Stomach smooth muscle (tissue), 2 donors: ENCODE results near the gene RAB1A.
"Not testable (repeated sequence)": the region's sequence is repeated elsewhere in the genome, so short reads cannot be mapped to it uniquely, and the experiment has no call there.

Experiments
- H3K27ac ChIP-seq: one replicate; pipeline ENCODE4 v1.7.0; 2013; ENCODE audit warnings: mild to moderate bottlenecking, low read length, inconsistent platforms
- H3K27me3 ChIP-seq, 2 donors: one replicate each; pipeline ENCODE4 v1.7.0; 2013; ENCODE audit warnings: low read length in 2 of 2; ENCODE audit not compliant: insufficient read depth in 2 of 2, control insufficient read depth in 1 of 2
- H3K36me3 ChIP-seq, 2 donors: one replicate each; pipeline ENCODE4 v1.7.0; 2013; ENCODE audit warnings: low read length in 2 of 2; ENCODE audit not compliant: control insufficient read depth in 2 of 2, insufficient read depth in 2 of 2
- H3K4me1 ChIP-seq: one replicate; pipeline ENCODE4 v1.7.0; 2013; ENCODE audit warnings: low read length; ENCODE audit not compliant: control insufficient read depth, insufficient read depth
- H3K4me3 ChIP-seq, 2 donors: one replicate each; pipeline ENCODE4 v1.7.0; 2013; ENCODE audit warnings: low read length in 2 of 2
- H3K9ac ChIP-seq, 2 donors: one replicate each; pipeline ENCODE4 v1.7.0; 2013; ENCODE audit warnings: low read length in 2 of 2, mild to moderate bottlenecking in 1 of 2
- H3K9me3 ChIP-seq, 2 donors: one replicate each; pipeline ENCODE4 v1.7.0; 2013; ENCODE audit warnings: low read length in 2 of 2; ENCODE audit not compliant: control insufficient read depth in 2 of 2
- donor health status: healthy.
- donor health status: Pancreatic carcinoma.

RAB1A gene

DNA sequence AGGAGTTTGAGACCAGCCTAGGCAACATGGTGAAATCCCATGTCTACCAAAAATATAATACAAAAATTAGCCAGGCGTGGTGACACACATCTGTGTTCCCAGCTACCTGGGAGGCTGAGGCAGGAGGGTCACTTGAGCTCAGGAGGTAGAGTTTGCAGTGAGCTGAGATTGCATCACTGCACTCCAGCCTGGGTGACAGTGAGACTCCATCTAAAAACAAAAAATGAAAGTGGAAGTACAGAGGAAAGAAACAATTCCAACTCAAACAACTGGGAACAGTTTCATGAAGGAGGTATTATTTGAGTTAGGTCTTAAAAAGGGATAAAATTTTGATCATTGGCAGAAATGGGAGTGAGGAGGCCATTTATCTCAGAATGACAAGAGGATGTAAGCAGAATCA is 6.3 kb upstream of the RAB1A start:
- H3K9me3 ChIP-seq: no peaks in the 10 kb centered on the region
- no peak overlapping the region for H3K4me3 ChIP-seq
- no peaks in the 10 kb centered on the region for H3K36me3 ChIP-seq
- no peaks in the 10 kb centered on the region for H3K4me1 ChIP-seq
- no peaks in the 10 kb centered on the region for H3K27me3 ChIP-seq
- no peak overlapping the region for H3K27ac ChIP-seq
- no peak overlapping the region for H3K9ac ChIP-seq

DNA sequence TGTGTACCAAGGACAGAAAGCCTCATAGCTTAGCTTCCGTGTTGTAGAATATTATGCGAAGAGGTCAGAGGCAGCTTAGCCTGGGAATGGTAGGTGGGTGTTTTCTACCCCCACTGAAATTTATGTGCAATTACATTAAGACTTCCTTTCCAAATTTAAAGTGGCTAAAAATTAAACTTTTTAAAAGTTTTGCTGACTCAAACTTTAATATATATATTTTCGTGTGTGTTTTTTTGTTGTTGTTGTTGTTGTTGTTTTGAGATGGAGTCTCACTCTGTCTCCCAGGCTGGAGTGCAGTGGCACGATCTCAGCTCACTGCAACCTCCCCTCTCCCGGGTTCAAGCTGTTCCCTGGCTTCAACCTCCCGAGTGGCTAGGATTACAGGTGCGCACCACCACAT is 4.3 kb upstream of the RAB1A start:
- Histone ChIP-seq H3K36me3 (no peaks in the 10 kb centered on the region), H3K4me1 (peaks cover 5% of the 10 kb centered on the region), H3K4me3 (no peak overlapping the region), H3K27ac (no peak overlapping the region), H3K9me3 (no peaks in the 10 kb centered on the region), H3K9ac (no peak overlapping the region), H3K27me3 (no peaks in the 10 kb centered on the region)

DNA sequence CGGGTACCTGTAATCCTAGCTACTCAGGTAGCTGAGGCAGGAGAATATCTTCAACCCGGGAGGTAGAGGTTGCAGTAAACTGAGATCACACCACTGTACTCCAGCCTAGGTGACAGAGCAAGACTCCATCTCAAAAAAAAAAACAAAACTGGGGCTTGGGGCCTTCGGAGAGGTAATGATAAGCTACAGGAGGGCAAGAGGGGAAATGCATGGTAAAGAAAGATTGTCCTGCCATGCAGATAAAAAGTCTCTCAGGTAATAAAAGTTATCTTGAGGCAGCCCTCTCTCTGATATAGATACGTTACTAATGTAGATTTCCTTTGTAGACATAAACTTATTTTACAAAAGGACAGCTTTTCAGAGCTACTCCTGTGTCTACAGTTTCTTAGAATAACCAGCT is 3.7 kb upstream of the RAB1A start:
- no peak overlapping the region for H3K4me3 ChIP-seq

DNA sequence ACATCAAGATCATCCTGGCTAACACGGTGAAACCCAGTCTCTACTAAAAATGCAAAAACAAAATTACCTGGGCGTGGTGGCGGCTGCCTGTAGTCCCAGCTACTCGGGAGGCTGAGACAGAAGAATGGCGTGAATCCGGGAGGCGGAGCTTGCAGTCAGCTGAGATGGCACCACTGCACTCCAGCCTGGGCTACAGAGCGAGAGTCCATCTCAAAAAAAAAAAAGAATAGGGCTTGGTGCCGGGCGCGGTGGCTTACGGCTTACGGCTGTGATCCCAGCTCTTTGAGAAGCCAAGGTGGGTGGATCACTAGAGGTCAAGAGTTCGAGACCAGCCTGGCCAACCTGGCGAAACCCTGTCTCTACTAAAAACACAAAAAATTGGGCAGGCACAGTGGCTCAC is 3.0 kb upstream of the RAB1A start:
- H3K9me3 ChIP-seq, H3K36me3 ChIP-seq: not testable (repeated sequence)

More for the DNA sequence above, 3.7 kb upstream of the RAB1A start:
- H3K9ac ChIP-seq: no peak overlapping the region
- no peaks in the 10 kb centered on the region for H3K9me3 ChIP-seq
- H3K36me3 ChIP-seq: no peaks in the 10 kb centered on the region
- H3K4me1 ChIP-seq: peaks cover 5% of the 10 kb centered on the region
- no peaks in the 10 kb centered on the region for H3K27me3 ChIP-seq
- H3K27ac ChIP-seq: no peak overlapping the region

DNA sequence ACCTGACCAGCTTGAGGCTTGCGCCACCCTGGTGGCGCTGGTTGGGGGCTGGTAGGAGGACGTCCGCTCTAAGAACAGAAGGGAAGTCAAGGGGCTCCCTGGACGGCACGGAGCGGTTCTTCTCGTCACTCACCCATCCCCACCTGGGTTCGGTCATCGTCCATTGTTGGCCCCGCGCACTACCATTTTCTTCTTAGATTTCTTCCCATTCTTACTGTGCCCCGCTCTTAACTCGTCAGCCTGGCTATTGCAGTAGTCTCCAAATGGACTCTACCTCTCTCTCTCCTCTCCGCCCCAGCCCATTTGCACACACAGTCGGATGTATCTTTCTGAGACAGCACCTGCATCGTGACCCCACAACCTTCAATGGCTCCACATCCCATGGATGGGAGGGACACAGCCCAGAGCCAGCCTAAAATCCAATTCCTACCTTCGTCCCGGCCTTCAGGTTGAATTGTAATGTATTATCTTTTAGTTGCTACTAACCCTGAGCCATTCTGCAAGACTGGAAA is 814 bp upstream of the RAB1A start:
- Histone ChIP-seq H3K36me3 (no peaks in the 10 kb centered on the region), H3K4me3 (peak overlapping the region; percentile 80 to 82), H3K27ac (peak overlapping the region; percentile 80), H3K9ac (peak overlapping the region; percentile 75 to 89), H3K27me3 (no peaks in the 10 kb centered on the region), H3K9me3 (no peaks in the 10 kb centered on the region), H3K4me1 (peaks cover 9% of the 10 kb centered on the region)

More for the DNA sequence above, 3.0 kb upstream of the RAB1A start:
- H3K27ac ChIP-seq, H3K27me3 ChIP-seq, H3K4me1 ChIP-seq, H3K9ac ChIP-seq, H3K4me3 ChIP-seq: not testable (repeated sequence)

DNA sequence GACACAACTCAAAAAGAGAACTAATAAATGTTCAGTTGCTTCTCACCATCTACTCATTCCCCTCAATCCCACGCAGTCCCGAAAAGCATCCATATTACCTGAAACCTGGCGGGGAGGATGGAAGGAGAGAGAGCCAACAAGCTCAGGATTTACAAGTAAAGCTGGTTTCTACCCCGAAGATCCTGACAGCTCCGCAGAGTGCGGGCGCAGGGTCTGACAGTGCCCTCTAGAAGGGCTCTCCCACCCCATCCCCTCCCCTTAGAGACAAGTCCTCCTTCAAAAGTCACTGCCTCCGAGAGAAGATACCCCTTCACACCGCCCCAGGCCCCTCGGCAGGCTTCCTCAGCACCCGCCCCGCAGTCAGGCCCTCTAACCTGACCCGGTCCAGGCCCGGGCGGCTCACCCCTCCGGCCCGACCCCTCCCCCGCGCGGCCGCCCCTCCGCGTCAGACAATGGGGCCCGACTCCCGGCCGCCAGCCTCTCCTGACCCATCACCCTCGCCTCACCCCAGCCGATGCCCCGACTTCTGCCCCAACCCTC is 550 bp downstream of the RAB1A start:
- Histone ChIP-seq H3K27me3 (no peaks in the 10 kb centered on the region), H3K9ac (peak overlapping the region; percentile 90 to 95), H3K4me3 (peak overlapping the region; percentile 92 to 96), H3K4me1 (peaks cover 17% of the 10 kb centered on the region), H3K36me3 (no peaks in the 10 kb centered on the region), H3K27ac (peak overlapping the region; percentile 95), H3K9me3 (no peaks in the 10 kb centered on the region)

DNA sequence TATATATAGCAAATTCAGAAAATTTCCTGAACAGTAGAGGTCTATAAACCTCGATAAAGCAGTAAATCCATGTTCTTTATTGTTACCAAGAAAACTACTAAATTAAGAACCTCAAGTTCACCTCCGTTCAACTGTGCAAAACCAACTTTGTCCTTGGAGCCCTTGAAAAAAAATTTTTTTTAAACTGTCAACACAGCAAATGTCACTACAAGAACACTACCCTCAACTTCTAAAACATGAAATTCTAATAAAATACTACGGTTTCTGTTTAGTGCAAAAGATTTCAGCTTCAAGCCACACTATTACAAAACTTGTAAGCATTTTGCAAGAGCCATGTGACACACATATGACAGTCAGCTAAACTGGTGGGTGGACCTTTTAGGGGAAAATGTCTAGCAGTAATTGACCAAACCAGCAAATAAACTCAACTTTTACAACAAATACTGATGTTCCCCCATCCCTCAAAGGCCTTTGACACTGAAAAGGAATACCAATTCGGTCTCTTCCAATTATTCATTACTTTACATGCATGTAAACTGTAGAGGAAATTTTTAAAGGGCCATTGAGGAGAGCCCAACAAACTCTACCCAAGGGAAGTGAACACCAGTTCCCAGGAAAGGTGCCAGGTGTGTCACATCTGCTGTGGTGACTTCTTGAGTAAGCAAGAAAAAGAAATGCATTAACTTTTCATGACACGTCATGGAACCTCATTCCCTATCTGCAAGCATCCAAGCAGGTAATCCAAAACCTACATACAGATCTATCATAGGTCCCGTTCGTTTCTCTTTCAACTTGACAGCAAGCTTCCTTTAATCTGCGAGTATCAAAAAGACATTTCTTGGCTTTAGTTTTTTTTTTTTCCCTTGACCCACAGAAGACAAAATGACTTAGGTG is 1.4 kb downstream of the RAB1A start:
- no peaks in the 10 kb centered on the region for H3K9me3 ChIP-seq
- H3K9ac ChIP-seq: peak overlapping the region; percentile 22 to 95

DNA sequence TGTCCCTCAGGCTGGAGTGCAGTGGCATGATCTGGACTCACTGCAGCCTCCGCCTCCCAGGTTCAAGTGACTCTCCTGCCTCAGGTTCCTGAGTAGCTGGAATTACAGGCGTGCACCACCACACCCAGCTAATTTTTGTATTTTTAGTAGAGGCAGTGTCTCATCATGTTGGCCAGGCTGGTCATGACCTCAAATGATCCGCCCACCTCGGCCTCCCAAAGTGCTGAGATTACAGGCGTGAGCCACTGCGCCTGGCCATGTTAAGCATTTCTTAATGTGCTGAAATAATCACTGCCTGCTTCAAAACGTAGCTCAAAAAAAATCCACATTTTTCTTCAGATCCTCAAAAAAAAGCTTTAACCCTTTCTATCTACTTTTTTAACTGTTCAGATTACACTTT is 4.4 kb downstream of the RAB1A start:
- not testable (repeated sequence) for H3K9ac ChIP-seq, H3K27me3 ChIP-seq, H3K9me3 ChIP-seq, H3K4me3 ChIP-seq, H3K27ac ChIP-seq, H3K36me3 ChIP-seq
- peaks cover 20% of the 10 kb centered on the region for H3K4me1 ChIP-seq

More for the DNA sequence above, 1.4 kb downstream of the RAB1A start:
- Histone ChIP-seq H3K27ac (peak overlapping the region; percentile 95), H3K27me3 (no peaks in the 10 kb centered on the region), H3K36me3 (no peaks in the 10 kb centered on the region), H3K4me1 (peaks cover 18% of the 10 kb centered on the region), H3K4me3 (peak overlapping the region; percentile 92 to 96)

DNA sequence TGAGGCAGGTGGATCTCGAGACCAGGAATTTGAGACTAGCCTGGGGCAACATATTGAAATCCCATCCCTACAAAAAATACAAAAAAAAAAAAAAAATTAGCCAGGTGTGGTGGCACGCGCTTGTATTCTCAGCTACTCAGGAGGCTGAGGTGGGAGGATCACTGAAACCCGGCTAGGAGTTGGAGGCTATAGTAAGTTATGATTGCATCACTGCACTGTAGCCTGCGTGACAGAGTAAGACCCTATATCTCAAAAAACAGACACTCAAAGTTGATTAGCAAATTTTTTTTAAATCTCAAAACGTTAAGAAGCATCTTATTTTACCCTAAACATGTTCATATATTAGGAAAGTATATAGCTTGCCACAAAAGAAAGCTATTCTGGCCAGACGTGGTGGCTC is 7.6 kb downstream of the RAB1A start:
- no peaks in the 10 kb centered on the region for H3K27me3 ChIP-seq
- no peak overlapping the region for H3K4me3 ChIP-seq
- H3K36me3 ChIP-seq: no peaks in the 10 kb centered on the region
- no peaks in the 10 kb centered on the region for H3K9me3 ChIP-seq
- no peak overlapping the region for H3K27ac ChIP-seq
- H3K9ac ChIP-seq: no peak overlapping the region
- H3K4me1 ChIP-seq: peaks cover 17% of the 10 kb centered on the region

DNA sequence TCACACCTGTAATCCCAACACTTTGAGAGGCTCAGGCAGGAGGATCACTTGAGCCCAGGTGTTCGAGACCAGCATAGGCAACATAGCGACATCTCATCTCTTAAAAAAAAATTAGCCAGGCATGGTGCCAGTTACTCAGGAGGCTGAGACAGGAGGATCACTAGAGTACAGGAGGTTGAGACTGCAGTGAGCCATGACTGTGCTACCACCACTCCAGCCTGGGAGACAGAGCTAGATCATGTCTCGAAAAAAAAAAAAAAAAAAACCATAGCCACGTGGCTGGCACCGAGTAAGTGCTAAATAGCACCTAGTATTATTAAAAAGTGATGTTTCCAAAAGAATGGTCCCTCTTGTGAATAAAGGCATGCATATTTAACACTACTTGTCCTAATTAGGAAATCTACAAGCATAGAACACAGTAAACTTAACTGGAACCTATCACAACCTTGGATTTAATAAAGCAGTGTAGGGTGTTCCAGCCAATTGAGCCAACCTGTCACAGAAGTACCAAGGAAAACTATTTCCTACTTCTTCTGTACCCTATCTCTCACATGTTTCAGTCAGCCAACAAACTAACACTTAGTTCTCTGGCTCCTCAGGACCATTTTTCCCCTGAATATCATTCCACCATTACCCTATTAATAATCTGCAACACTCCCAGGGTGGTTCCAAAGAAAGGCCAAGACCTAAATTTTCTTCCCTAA is 8.8 kb downstream of the RAB1A start:
- Histone ChIP-seq H3K27ac (no peak overlapping the region), H3K36me3 (no peaks in the 10 kb centered on the region), H3K27me3 (no peaks in the 10 kb centered on the region), H3K9me3 (no peaks in the 10 kb centered on the region), H3K4me3 (no peak overlapping the region), H3K4me1 (peaks cover 22% of the 10 kb centered on the region), H3K9ac (no peak overlapping the region)
